Astrocyte (in vitro differentiated cells and primary cell): ENCODE data around the gene ADM5. TPM values are rescaled to one million over a fixed set of nuclear protein-coding genes. Genes with fewer than 3 reads are reported as not detected.
A peak's percentile ranks its signal among the peaks of the same experiment; 100 is the strongest.

Source experiments
- DNase-seq: peaks from one replicate; pipeline ENCODE4 v3.0.0-alpha.2; 2010; ENCODE audit warnings: low read depth
- FAIRE-seq: peaks from 2 replicates; lab custom pipeline; 2011; peaks lifted over from hg19 to GRCh38; lab: Jason Lieb, UNC
- H2AFZ ChIP-seq: 2 replicates; pipeline ENCODE4 v1.6.0; 2012; ENCODE audit warnings: low read depth, low read length, inconsistent platforms
- H3K27ac ChIP-seq: 2 replicates; pipeline ENCODE4 v1.5.1; 2011; ENCODE audit warnings: low read depth, low read length, inconsistent platforms
- H3K27me3 ChIP-seq: 2 replicates; pipeline ENCODE4 v1.6.0; 2011; ENCODE audit warnings: low read length, inconsistent platforms; ENCODE audit not compliant: insufficient read depth
- H3K36me3 ChIP-seq: 2 replicates; pipeline ENCODE4 v1.5.1; 2011; ENCODE audit warnings: low read length, inconsistent platforms; ENCODE audit not compliant: insufficient read depth
- H3K4me1 ChIP-seq: 2 replicates; pipeline ENCODE4 v1.5.1; 2011; ENCODE audit warnings: low read length, inconsistent platforms; ENCODE audit not compliant: insufficient read depth
- H3K4me2 ChIP-seq: 2 replicates; pipeline ENCODE4 v1.6.0; 2012; ENCODE audit warnings: low read length, inconsistent platforms
- H3K4me3 ChIP-seq: 2 replicates; pipeline ENCODE4 v1.5.1; 2011; ENCODE audit warnings: low read depth, mild to moderate bottlenecking, low read length, inconsistent platforms; ENCODE audit not compliant: insufficient read depth
- H3K79me2 ChIP-seq: 2 replicates; pipeline ENCODE4 v1.6.0; 2012; ENCODE audit warnings: mild to moderate bottlenecking, low read length, inconsistent platforms; ENCODE audit not compliant: insufficient read depth
- H3K9ac ChIP-seq: 2 replicates; pipeline ENCODE4 v1.6.0; 2012; ENCODE audit warnings: mild to moderate bottlenecking, low read length, inconsistent platforms
- H3K9me3 ChIP-seq: 2 replicates; pipeline ENCODE4 v1.5.1; 2012; ENCODE audit warnings: low read depth, mild to moderate bottlenecking, low read length, inconsistent platforms; ENCODE audit not compliant: insufficient read depth
- H4K20me1 ChIP-seq: 2 replicates; pipeline ENCODE4 v1.6.0; 2012; ENCODE audit warnings: low read length, inconsistent platforms; ENCODE audit not compliant: insufficient read depth
- H3K27ac Mint-ChIP-seq: one replicate; pipeline ENCODE4 v1.8.0; 2021; ENCODE audit warnings: mild to moderate bottlenecking, mixed read lengths; ENCODE audit not compliant: unreplicated experiment
- H3K27me3 Mint-ChIP-seq: one replicate; pipeline ENCODE4 v1.8.0; 2021; ENCODE audit warnings: low read depth, mixed read lengths; ENCODE audit not compliant: unreplicated experiment
- H3K36me3 Mint-ChIP-seq: one replicate; pipeline ENCODE4 v1.8.0; 2021; ENCODE audit warnings: low read depth, mixed read lengths; ENCODE audit not compliant: unreplicated experiment
- H3K4me1 Mint-ChIP-seq: one replicate; pipeline ENCODE4 v1.8.0; 2021; ENCODE audit warnings: low read depth, mixed read lengths; ENCODE audit not compliant: unreplicated experiment
- H3K4me3 Mint-ChIP-seq: one replicate; pipeline ENCODE4 v1.8.0; 2021; ENCODE audit warnings: mild to moderate bottlenecking, moderate library complexity, mixed read lengths; ENCODE audit not compliant: unreplicated experiment
- H3K9me3 Mint-ChIP-seq: one replicate; pipeline ENCODE4 v1.8.0; 2021; ENCODE audit warnings: mild to moderate bottlenecking, mixed read lengths; ENCODE audit not compliant: unreplicated experiment
- EZH2 ChIP-seq: IDR thresholded peaks from 2 replicates; pipeline ENCODE4 v1.6.1; 2012; ENCODE audit warnings: mild to moderate bottlenecking, low read length, inconsistent platforms; ENCODE audit not compliant: insufficient read depth
- total RNA-seq: library from RNA; stranded (reverse); gene quantifications from 2 replicates; pipeline ENCODE4 v1.2.1, GENCODE V29; 2021
- TF ChIP-seq, protein P1 (sequence below): IDR thresholded peaks from 2 replicates; pipeline ENCODE4 v1.5.1; 2011; ENCODE audit warnings: low read depth, mild to moderate bottlenecking, inconsistent platforms, low read length, moderate library complexity; ENCODE audit not compliant: insufficient read depth

ADM5 gene
- total RNA-seq, 1 donor from 2014 or later = 1.6 TPM

GRCh38 chr19:49681830-49682229 is 7.6 kb upstream of the ADM5 start:
- FAIRE-seq (no peak), DNase-seq (no peak)
- Histone ChIP-seq H3K9me3 (no peaks in the 10 kb centered on the region), H3K27ac (no peak overlapping the region), H3K4me1 (peaks cover 18% of the 10 kb centered on the region), H3K79me2 (peaks cover 60% of the 10 kb centered on the region), H4K20me1 (peaks cover 78% of the 10 kb centered on the region), H3K36me3 (peaks cover 13% of the 10 kb centered on the region), H3K27me3 (no peaks in the 10 kb centered on the region), H3K9ac (no peak overlapping the region), H2AFZ (no peak overlapping the region), H3K4me3 (no peak overlapping the region), H3K4me2 (no peak overlapping the region)
- H3K4me3 Mint-ChIP-seq = no peak overlapping the region
- H3K27ac Mint-ChIP-seq = no peak overlapping the region
- H3K9me3 Mint-ChIP-seq = no peaks in the 10 kb centered on the region
- peaks cover 6% of the 10 kb centered on the region for H3K4me1 Mint-ChIP-seq
- H3K27me3 Mint-ChIP-seq = no peaks in the 10 kb centered on the region
- peaks cover 13% of the 10 kb centered on the region for H3K36me3 Mint-ChIP-seq
- no peak for TF ChIP-seq EZH2
- TF ChIP-seq, protein P1, sequence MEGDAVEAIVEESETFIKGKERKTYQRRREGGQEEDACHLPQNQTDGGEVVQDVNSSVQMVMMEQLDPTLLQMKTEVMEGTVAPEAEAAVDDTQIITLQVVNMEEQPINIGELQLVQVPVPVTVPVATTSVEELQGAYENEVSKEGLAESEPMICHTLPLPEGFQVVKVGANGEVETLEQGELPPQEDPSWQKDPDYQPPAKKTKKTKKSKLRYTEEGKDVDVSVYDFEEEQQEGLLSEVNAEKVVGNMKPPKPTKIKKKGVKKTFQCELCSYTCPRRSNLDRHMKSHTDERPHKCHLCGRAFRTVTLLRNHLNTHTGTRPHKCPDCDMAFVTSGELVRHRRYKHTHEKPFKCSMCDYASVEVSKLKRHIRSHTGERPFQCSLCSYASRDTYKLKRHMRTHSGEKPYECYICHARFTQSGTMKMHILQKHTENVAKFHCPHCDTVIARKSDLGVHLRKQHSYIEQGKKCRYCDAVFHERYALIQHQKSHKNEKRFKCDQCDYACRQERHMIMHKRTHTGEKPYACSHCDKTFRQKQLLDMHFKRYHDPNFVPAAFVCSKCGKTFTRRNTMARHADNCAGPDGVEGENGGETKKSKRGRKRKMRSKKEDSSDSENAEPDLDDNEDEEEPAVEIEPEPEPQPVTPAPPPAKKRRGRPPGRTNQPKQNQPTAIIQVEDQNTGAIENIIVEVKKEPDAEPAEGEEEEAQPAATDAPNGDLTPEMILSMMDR = no peak

DNA sequence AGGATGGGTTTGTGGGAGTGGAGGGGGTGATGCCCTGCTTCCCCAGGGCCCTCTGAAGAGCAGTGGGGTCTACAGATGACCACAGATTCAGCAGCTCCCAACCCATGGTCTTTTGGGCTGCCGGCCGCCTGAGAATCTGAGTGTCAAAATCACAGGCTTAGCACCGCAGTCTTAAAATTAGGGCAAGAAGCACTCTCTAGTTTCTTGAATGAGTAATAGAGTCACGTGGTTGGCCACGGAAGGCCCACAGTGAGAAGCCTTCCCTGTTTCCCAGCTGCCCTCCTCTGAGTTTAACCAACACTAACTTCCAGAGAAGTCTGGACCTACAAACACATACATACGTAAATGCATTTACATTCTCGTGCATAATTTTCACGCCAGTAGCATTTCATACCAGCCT is 7.1 kb upstream of the ADM5 start:
- Histone ChIP-seq H4K20me1 (peaks cover 78% of the 10 kb centered on the region), H3K4me3 (no peak overlapping the region), H3K27ac (no peak overlapping the region), H3K9me3 (no peaks in the 10 kb centered on the region), H3K36me3 (peaks cover 13% of the 10 kb centered on the region), H3K79me2 (peaks cover 57% of the 10 kb centered on the region), H3K4me2 (no peak overlapping the region), H3K4me1 (peaks cover 18% of the 10 kb centered on the region), H3K9ac (no peak overlapping the region), H3K27me3 (no peaks in the 10 kb centered on the region), H2AFZ (no peak overlapping the region)
- Mint-ChIP-seq H3K4me3 (no peak overlapping the region), H3K36me3 (peaks cover 13% of the 10 kb centered on the region), H3K4me1 (peaks cover 6% of the 10 kb centered on the region), H3K27ac (peak overlapping the region; percentile 47), H3K27me3 (no peaks in the 10 kb centered on the region), H3K9me3 (no peaks in the 10 kb centered on the region)
- no peak for DNase-seq
- TF ChIP-seq, protein P1 = no peak
- no peak for TF ChIP-seq EZH2
- FAIRE-seq = no peak

GRCh38 chr19:49683814-49684250 is 5.6 kb upstream of the ADM5 start:
- peaks cover 20% of the 10 kb centered on the region for H3K4me1 ChIP-seq
- Mint-ChIP-seq H3K27ac (no peak overlapping the region), H3K4me1 (peaks cover 9% of the 10 kb centered on the region), H3K4me3 (no peak overlapping the region), H3K9me3 (no peaks in the 10 kb centered on the region), H3K27me3 (no peaks in the 10 kb centered on the region), H3K36me3 (peaks cover 17% of the 10 kb centered on the region)
- peaks cover 73% of the 10 kb centered on the region for H4K20me1 ChIP-seq
- H3K4me3 ChIP-seq = no peak overlapping the region
- no peak overlapping the region for H3K4me2 ChIP-seq
- TF ChIP-seq, protein P1 = no peak
- TF ChIP-seq EZH2 = no peak
- H3K36me3 ChIP-seq = peaks cover 16% of the 10 kb centered on the region
- H3K27me3 ChIP-seq = no peaks in the 10 kb centered on the region
- peaks cover 42% of the 10 kb centered on the region for H3K79me2 ChIP-seq
- H3K9ac ChIP-seq = no peak overlapping the region
- no peak for FAIRE-seq
- H2AFZ ChIP-seq = no peak overlapping the region
- H3K9me3 ChIP-seq = no peaks in the 10 kb centered on the region
- no peak for DNase-seq
- H3K27ac ChIP-seq = no peak overlapping the region
